ENCODE results near the gene IGDCC3.
A peak's percentile ranks its signal among the peaks of the same experiment; 100 is the strongest.

The IGDCC3 gene

GRCh38 chr15:65391732-65392131 lies 13.9 kb upstream of the IGDCC3 start:
- no peak for DNase-seq (ENCODE audit: low read depth, low spot score)
- H3K27ac ChIP-seq = no peak overlapping the region

DNA sequence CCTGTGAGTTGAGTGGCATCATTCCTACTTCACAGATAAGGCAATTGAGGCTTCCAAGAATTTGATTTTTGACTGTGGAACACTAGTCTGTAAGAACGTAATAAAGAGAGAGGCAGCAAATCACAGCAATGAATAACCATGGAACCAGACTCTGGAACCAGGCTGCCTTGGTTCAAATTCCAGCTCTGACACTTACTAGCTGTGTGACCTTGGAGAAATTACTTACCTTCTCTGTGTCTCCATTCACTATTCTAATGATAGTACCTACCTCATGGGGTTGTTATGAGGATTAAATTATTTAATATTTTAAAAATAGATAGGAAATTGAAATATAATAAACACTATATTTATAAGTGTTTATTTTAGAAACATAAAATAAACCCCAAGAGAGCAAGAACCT lies 12.6 kb upstream of the IGDCC3 start:
- no peak for DNase-seq (ENCODE audit: low read depth, low spot score)
- no peak overlapping the region for H3K27ac ChIP-seq

GRCh38 chr15:65389226-65389625 lies 11.4 kb upstream of the IGDCC3 start:
- H3K27ac ChIP-seq = no peak overlapping the region
- DNase-seq (ENCODE audit: low read depth, low spot score) = no peak

GRCh38 chr15:65388306-65389080 lies 10.7 kb upstream of the IGDCC3 start:
- H3K27ac ChIP-seq = no peak overlapping the region
- DNase-seq (ENCODE audit: low read depth, low spot score) = no peak

- no peak for DNase-seq (ENCODE audit: low read depth, low spot score)
- no peak overlapping the region for H3K27ac ChIP-seq
Observed at GRCh38 chr15:65386886-65387285, 9.1 kb upstream of the IGDCC3 start.

DNA sequence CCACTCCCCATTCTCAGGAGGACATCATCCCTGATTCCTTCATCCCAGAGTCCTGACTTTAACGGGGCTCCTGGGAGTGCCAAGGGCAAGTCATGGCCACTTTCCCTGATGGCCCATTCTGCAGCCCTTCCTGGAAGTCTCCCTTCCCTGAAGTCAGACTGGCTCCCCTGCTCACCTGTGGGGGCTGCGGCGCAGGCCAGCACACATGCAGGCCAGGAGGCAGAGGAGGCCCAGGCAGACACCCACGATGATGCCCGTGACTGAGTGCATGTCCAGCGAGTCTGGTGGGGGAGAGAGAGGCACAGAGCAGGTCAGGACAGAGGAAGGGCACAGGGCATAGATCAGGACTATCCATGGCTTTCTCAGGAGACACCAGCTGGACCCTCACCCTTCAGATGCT lies 8.6 kb upstream of the IGDCC3 start:
- no peak overlapping the region for H3K27ac ChIP-seq
- no peak for DNase-seq (ENCODE audit: low read depth, low spot score)

DNA sequence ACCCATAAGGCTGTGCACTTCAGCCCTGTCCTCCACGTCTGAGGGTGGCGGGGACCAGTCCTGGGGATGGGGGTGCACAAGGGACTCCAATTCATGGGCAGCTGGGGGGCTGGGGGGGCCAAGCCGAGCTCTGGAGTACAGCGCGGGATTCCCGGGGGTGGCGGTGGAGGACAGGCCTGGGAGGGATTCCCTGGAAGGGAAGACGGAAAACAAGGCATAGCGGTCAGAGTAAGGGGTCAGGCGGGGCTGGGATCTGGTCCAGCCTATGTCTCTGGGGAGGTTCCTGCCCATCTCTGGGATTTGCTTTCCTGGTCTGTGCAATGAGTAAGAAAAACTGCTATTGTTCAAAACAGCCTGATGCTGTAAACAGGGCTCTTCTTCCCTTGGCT lies 8.1 kb upstream of the IGDCC3 start:
- H3K27ac ChIP-seq = no peak overlapping the region
- DNase-seq (ENCODE audit: low read depth, low spot score) = no peak

DNA sequence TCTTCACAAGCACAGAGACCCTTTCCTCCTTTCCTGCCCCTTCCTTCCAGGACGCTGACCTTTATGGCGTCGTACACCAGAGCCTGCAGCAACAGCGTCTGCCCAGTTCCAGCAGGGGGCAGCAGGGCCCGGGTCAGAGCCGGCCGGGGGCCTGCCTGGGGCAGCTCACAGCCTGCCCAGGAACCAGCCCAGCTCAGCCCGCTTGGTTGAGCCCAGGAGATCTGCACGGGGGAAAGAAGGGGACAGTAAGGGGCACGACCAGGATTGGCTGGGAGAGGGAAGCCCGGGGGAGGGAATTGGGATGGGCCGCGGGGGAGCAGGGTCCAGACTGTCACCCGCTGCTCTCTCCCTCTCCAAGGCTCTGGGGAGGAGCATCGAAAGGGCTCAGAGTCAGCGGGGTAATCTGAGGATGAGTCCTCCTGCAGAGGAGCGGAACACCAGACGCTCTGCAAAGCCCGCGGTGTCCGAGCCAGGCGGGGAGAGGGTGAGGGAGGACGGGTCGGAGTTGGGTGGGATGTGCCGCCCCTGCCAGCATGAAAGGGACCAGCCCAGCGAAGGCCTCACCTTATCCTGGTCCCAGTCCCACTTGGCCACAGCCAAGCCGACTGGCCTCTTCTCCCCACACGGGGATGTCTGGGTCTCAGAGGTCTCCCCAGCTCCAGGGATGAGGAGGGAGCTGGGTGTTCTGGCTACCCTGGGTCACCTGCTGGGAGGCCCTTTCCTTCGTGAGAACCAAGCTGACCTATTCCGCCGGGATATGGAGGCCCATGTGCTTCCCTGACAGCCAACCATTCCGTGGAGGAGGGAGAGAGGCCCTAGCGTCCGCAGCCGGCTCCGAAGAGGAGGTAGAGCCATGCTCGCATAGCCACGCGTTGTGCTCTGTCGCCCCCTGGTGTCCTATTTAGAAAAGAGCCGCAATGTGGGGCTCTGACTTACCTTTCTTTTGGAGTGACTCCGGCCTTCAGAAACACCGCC lies 7.4 kb upstream of the IGDCC3 start:
- no peak overlapping the region for H3K27ac ChIP-seq
- peak; percentile 22 for DNase-seq (ENCODE audit: low read depth, low spot score)

DNA sequence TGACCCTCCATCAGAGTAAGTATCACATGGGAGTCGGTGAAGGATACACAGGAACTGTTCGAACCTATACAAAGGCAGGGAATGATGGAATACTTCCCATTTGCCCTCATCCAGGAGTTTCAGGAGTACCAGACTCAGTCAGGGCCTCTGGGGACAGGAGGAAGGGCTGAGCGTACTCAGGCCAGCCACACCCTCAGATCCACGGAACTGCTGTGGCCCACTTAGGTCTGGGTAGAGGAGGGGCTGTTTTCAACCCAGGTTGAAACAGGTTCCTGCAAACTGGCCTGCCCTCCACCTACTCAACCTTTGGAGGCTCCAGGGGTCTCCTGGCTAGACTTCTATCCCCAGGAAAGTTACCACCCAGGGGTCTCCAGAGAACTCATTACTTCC lies 6.7 kb upstream of the IGDCC3 start:
- no peak overlapping the region for H3K27ac ChIP-seq
- no peak for DNase-seq (ENCODE audit: low read depth, low spot score)

GRCh38 chr15:65383991-65384390 lies 6.2 kb upstream of the IGDCC3 start:
- no peak for DNase-seq (ENCODE audit: low read depth, low spot score)
- no peak overlapping the region for H3K27ac ChIP-seq

DNA sequence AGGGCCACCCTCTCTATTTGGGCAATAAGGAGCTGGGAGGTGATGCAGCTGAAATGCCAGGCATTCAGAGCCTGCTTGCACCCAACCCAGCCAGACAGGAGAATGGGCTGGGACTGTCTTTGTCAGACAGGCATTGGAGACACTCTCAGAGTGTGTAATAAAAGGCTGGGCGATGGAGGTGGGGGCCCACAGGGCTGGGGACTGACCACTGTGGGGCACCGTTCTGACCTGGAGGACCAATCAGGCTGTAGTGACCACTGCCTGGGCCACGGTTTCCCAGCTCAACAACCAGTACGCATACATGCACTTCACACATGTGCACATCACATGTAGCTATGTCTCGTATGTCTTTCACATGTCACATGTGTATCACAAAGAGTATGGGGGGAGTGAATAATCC lies 5.7 kb upstream of the IGDCC3 start:
- H3K27ac ChIP-seq = no peak overlapping the region
- no peak for DNase-seq (ENCODE audit: low read depth, low spot score)

GRCh38 chr15:65382921-65383320 lies 5.1 kb upstream of the IGDCC3 start:
- no peak overlapping the region for H3K27ac ChIP-seq
- DNase-seq (ENCODE audit: low read depth, low spot score) = no peak

- H3K27ac ChIP-seq = no peak overlapping the region
- no peak for DNase-seq (ENCODE audit: low read depth, low spot score)
Observed at GRCh38 chr15:65382146-65382491, 4.3 kb upstream of the IGDCC3 start.

DNA sequence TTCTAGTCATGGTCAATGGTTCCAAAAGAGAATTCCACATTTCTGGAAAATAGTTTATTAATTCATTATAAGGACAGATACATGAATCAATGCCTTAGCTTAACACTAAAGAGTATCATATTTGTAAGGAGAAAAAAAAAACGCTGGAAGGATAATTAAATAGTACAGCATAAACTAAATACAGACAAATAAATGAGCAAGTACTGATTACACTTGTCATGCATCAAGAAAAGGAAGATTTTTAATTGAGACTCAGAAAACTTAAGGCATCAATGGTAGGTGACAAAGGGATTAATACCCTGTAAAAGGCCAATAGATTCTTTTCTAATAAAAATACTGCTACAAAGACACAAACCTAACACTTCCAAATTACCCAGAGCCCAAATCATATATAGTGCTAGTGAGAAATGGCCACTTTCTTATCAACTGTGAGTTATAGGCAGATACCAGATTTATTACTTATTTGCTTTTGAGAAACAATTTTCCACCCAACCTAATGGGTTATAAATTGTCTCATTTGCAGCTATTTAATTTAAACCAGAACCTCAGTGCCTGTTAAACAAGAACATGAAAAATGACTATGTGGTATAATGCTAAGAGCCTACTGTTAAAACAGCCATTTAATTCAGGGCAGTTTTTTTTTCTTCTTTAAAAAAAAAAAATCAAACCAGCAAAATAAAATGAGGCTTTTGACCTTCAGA lies 3.8 kb upstream of the IGDCC3 start:
- no peak overlapping the region for H3K27ac ChIP-seq
- DNase-seq (ENCODE audit: low read depth, low spot score) = no peak

DNA sequence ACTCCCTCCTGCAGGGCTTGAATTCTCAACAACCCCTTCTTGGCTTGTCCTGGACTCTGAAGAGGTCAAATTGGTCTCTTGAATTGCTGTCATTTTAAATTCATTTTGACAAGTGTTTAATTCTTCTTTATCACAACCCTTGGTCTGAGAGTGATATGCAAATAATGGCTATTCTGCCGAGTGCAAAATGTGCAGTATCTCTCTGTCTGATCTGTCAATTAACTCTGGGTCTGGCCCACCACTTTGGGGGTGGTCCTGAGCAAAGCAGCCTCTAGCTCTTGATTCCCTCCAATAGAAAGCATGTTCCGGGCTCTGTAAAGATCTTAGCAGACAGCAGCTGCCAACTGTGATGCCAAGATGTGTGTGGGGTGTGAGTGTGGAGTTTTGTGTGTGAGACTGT lies 2.2 kb upstream of the IGDCC3 start:
- no peak overlapping the region for H3K27ac ChIP-seq
- DNase-seq (ENCODE audit: low read depth, low spot score) = no peak

GRCh38 chr15:65377105-65377975 lies 462 bp downstream of the IGDCC3 start:
- H3K27ac ChIP-seq = no peak overlapping the region
- DNase-seq (ENCODE audit: low read depth, low spot score) = no peak

DNA sequence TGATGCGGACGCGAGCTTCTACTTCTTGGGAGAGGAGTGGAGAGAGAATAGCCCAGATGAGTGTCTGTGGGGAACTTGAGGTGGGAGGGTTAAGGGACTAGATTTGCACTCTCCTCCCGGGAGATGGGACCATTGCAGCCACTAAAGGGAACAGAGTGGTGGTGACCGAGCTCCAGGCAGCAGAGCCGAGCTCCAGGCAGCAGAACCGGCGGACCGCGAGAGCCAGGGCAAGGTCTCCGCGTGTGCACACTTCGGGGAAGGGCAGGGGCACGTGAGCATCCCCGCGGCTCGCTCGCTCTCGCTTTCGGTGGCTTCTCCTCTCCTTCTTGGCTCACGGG lies 1.1 kb downstream of the IGDCC3 start:
- no peak for DNase-seq (ENCODE audit: low read depth, low spot score)
- H3K27ac ChIP-seq = no peak overlapping the region

DNA sequence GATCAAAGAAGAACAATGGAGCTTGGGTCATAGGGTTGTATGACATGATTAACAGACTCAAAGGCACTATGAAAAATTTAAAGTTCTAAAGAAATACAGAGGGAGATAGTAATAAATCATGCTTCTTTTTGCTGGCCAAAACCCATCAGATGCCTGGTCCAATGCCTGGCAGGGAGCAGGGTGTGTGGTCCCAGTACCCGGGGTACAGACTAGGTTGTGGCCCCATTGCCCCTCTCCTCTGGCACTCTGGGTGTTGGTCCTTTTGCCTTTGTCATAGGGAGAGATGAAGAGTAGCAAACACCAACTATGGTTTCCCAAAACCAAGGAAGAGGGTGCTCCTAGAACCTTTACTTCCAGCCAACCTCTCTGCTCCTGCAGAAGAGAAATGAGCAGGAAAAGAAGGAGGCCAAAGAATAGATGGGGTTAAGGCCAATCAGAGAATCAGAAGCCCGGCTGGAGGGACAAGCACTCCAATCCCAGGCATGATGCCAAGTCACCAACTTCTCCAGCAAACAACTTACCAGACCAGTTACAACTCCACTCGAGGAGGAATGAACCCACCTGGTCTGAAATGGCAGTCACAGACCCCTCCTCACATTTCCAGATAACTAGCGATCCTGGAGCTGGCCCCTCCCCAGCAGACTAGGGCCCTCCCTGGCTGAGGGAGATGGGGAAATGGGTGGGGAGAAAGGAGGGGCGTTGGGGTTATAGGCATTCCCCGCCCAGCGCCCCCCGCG lies 1.8 kb downstream of the IGDCC3 start:
- H3K27ac ChIP-seq = no peak overlapping the region
- no peak for DNase-seq (ENCODE audit: low read depth, low spot score)

DNA sequence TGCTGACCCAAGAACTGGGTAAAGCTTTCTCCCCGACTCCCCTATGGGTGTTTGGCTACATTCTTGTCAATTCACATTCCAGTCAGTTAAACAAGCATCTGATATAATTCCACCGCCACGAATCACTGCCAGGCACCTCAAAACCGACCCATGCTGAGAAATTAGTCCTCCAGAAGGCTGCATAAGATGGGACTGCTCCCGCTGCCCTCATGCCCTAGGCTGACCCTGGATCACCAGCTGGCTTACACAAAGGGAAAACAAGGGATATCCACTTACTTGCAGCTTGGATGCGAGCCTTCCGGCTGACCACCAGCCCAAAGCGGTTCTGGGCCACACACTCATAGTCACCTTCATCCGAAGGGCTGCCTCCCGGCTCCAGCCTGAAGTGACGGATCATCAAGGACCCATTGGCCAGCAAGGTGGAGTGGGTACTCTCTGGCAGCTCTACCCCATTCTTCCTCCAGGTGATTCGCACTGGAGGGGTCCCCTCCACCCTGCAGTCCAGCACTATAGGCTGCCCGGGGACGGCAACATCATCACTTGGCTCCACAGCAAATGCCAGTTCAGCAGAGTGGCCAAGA lies 2.9 kb downstream of the IGDCC3 start:
- DNase-seq (ENCODE audit: low read depth, low spot score) = no peak
- H3K27ac ChIP-seq = no peak overlapping the region

Data from epithelial cell of prostate (primary cell).